GM04503 (cell line): Measurements from ENCODE around the gene ARHGDIB.

Source experiments
- DNase-seq: peaks from one replicate; pipeline ENCODE4 v3.0.0-alpha.2; 2012; ENCODE audit warnings: low read depth

The ARHGDIB gene

DNA sequence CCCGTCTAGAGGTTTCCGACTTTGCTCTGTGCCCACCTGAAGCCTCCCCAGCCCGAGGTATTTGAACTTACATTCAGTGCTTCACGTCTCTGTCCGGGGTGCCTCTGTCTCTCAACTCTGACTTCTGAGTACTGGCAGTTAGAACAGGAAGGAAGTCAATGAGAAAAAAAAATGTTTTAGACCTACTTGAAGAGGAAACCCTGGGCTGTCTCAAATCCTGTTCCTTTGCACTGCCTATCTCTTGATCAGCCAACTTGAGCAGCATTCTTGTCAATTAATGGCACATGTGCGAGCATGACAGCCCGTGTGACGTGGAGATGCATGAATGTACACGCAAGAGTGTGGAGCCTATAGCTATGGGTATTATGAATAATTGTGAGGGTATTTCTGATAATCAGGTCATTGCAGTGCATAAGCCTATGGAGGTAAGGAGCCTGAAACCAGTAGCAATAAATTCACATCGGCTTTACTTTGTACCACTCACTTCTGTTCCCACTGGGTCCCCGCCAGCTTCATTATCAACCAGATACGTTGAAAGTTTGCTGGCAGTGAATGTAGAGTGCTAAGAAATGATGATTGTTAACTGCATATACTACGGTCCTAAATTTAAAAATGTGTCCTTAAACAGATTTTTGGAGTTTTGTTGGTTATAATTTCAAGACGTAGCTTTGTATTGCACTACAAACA lies at the start of gene ARHGDIB:
Gene ARHGDIB (minus strand): TSS at position 136 of the 687 bp plus-strand sequence. CDS start 10,889 bp downstream, outside the sequence.
- DNase-seq: no peak

DNA sequence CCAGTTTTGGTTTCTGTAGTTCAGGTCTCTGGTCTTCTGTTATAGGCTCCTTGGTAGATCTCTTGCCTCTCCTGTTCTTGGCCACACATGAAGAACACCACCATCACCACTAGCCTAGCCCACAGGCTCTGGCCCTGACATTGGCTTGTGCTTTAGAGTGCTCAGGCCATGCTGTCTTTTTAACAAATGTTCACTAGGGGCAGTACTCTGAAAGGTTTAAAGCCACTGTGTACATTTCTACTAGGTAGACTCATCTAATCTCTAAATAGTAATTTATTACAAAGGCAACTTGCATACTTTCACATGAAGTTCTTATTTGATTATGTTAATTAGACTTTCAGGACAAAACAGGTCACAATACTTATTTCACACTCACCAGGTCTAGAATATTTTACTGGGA lies 49.8 kb upstream of the ARHGDIB start:
- DNase-seq: no peak

DNA sequence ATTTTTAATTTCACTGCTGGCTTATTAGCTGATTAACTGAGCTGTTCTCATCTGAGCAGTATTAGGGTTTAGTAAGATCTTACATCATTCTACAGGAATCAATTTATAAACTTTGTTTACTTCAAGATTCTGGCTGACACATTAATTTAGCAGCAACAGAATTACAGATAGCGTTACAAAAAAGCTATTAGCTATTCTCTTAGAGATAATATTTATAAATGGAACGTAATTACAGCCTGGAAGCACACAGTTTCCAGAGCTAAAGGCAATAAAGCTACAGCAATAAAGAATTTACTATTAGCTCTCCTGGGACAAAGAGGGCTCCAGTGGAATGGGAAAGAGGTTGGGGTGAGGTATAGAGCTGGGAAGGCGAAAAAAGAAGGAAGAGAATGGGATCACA lies 46.1 kb upstream of the ARHGDIB start:
- DNase-seq: no peak

DNA sequence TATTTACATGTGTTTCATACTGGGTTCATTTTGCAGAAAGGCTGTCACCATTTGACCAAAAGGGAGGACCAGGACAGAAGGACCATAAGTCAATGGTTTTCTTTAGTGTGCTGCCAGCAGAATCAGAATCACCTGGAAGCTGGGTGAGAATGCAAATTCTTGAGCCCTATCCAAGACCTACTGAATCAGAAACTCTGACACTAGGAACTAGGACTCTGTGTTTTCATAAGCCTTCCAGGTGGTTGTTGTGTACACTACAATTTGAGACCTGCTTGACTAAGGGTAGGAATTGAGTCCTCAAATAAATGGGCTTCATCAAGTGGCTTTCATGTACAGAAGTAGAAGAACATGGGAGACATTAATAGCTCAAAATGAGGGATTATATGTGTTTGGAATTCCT lies 43.7 kb upstream of the ARHGDIB start:
- DNase-seq: no peak

DNA sequence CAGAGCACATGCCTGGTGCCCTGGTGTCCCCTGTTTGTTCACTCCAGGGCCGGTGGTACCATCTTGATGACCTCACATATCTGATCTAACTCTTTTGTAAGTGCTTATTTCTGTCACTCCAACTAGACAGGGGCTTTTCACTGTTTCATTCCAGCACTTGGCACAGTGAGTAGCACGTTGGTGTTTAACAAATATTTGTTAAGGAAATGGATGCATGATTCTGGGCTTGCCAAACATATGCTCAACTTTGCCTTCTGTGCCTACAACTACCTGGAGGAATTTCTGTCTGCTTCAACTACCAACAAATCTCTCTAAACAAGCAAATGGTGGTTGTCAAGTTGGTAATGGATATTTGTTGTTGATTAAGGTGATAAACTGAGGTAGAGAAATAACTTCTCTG lies 43.0 kb upstream of the ARHGDIB start:
- no peak for DNase-seq

DNA sequence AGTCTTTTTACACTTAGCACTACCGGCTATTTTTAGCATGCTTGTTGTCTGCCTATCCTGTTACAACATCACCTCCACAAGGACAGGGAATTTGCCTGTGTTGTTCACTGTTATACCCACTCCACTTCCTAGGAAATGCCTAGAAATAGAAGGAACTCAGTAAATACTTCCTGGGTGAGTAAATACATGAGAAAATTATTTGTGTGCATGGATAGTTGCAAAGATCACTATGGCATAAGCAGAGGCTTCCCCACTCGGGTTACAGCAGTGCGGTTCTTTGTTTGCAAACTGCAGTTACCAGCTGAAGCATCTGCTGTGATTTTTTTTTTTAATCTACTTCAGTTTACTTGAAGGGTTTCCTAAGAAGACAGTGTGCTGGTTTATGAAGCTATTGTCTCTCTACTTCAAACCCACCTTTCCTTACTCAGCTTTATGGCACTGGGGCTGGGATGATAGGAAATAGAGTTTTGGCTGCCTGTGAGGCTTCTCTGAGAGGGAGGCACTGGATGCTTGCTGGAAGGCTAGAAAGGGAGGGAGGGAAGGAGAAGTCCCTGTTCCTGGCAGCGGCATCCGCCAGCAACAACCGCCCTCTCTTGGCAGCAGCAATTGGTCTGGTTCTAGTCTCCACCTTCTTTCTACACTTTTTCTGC lies 40.5 kb upstream of the ARHGDIB start:
- DNase-seq: no peak

DNA sequence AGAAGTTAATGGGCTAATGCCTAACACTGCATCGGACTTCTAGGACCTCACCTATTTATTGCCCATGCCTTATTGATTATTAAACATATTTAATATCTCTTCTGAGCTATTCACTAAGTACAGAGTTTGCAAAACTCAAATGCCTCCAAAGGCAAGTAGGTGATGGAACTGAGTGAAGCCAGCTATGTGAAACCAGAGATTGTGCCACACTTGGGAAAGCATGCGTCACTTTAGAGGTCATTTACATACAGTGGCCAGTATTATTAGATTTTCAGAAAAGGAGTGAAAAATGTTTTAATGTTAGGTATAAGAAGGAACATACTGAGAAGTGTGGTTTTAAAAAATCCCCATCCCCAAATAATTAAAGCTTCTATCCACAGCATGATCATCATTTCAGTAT lies 39.2 kb upstream of the ARHGDIB start:
- DNase-seq: no peak

DNA sequence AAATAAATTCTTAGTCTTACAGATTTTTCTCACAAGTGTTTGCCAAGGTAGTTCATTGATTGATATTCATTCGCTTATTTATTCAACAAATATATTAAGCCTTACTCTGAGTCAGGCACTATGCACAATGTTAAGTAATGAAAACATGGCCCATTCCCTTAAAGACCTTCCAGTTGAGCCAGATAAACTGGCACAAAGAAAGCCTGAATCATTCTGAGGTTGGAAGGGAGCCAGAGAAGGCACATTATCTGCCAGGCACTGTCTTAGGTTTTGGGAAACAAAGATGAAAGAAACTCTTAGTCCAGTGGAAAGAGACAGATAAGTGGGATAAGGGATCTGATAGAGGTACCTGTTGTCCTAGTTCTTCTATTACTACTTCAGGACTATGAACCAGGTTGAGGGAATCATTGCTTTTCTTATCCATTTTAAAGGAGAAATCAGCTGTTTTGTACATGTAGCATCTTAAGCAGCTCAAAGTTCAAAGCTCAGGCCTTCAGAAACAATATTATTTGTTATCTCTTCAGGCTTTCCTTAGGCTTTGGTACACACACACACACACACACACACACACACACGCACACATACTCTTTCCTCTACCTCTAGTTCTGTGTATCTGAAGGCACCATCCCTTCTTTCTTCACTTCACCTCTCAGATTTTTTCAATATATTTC lies 38.4 kb upstream of the ARHGDIB start:
- DNase-seq: no peak

DNA sequence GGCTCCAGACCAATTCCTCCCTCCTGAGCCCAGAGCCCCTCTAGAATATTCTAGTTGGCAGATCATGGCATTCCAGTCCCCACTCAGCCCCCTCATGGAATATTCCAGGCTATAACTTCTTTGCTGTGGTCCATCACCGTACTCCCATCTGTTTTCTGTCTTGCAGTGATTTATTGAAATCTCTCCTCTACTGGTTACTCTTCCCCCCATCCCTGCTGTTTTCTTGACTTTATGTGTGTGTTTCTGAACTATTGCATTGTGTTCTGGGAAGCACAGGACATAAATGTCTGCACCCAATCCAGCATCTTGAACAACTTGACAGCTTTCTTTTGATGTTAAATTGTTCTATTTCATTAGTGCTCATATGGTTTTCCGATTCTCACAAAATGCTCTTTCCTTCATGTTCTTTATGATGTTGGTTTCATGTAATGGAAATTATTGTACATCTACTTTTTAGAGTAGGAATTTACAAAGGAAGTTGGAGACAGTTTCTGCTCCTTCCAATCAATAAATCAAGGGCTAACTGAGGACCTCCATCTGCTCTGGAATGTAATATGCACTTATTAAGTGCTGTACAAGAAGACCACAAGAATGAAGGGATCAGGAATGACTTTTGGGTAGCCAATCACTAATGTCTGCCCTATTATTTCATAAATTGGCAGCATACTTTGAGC lies 37.8 kb upstream of the ARHGDIB start:
- no peak for DNase-seq

DNA sequence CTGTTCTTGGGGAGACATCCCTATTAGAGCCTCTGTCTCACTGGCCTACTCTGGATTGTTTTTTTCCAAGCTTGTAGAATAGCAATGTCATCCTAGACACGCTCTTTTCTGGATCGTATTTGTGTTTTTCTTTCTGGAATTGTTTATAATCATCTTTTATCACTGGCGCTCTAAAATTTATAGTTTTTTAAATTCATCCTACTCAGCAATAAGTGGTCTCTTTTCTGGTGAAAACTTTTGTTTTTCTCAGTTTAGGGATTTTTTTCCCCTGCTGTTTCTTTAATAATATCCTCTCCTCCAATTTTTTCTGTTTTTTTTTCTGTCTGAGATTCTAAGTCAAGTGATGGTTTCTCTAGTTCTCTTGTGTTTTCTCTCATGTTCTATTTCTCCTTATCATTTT lies 36.6 kb upstream of the ARHGDIB start:
- DNase-seq: no peak

DNA sequence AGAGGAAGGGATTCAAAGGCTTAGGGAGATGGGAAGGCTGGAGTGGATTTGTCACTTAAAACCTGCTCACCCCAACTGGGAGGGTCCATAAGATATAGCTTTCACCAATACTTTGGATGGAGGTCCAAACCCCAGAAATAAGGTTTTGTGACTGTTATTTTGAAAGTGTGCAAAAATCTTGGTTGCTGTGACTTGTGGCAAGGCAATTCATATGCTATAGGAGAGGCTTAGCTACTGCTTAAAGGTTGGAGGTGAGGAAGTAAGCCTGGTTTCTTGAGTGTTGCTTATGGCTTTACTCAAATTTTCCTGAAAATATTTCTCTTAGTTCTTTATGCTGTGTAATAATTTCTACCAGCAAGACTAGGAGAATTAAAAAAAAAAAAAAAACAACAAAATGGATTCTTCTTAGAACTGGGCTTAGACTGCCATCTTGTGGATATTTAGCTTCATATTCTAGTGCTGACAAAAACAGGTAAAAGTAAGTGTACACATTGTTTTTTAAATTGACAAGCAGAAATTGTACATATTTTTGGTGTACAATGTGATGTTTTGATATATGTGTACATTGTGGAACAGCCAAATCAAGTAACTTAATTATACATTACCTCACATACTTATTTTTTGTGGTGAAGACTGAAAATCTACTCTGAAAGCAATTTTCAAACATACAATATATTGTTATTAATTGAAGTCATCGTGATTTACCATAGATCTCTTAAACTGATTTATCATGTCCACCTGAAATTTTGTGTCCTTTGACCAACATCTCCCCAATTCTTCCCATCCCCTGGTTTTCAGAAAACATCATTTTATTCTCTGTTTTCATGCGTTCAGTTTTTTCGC lies 34.4 kb upstream of the ARHGDIB start:
- no peak for DNase-seq

DNA sequence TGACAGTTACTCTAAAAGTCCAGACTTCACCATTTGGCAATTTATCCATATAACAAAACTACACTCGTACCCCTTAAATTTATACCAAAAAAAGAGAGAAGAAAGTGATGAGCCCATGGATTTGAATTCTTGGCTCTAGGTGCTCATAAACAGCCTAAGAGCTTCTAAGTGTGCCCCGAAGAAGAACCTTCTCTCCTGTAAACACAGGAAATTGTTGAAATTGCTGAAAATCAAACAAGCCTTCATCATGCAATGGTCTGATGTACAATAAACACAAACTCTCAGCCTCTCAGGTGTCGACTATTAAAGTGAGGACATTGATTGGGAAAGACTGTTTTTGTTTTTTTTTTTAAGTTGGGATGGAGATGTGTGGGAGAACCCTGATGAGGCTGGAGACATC lies 33.2 kb upstream of the ARHGDIB start:
- no peak for DNase-seq

DNA sequence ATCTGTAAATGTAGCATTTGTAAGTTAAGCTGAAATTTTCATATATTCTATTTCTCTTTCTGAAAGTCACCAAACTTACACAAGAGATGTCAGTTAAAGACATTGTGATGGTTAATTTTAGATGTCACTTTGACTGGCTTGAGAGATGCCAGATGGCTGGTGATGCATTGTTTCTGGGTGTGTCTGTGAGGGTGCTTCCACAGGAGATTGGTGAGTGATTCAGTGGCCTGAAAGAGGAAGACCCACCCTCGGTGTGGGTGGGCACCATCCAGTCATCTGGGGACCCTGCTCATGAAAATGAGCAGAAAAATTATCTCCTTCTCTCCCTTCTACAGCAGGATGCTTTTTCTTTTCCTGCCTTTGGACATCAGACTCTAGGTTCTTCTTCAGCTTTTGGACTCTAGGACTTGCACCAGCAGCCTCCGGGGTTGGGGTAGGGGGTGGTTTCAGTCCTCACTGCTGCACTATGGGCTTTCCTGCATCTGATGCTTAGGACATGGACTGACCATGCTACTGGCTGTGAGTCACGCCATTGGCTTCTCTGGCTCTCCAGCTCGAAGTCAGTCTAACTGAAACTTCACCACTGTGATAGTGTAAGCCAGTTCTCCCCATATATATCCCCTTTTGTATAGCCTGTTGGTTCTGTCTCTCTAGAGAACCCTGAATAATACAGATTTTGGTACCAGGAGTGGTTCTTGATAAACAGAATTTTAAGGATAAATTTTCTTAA lies 32.3 kb upstream of the ARHGDIB start:
- DNase-seq: no peak

DNA sequence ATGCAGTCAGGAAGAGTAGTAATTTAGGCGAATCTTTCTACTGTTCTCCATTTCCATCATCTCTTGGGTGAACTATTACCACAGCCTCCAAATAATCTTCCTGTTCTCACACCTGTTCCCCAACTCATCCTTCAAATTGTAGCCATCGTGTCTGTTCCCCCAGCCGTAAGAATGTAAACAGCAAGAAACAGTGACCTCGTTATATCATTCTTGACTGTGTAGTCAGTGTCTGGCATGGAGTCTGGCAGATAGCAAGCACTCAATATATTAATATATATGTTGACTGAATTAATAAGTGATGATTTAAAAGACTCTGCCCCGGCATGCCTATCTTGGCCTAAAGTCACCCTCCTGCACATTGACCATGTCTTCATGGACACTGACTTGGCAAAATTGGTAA lies 31.7 kb upstream of the ARHGDIB start:
- no peak for DNase-seq

DNA sequence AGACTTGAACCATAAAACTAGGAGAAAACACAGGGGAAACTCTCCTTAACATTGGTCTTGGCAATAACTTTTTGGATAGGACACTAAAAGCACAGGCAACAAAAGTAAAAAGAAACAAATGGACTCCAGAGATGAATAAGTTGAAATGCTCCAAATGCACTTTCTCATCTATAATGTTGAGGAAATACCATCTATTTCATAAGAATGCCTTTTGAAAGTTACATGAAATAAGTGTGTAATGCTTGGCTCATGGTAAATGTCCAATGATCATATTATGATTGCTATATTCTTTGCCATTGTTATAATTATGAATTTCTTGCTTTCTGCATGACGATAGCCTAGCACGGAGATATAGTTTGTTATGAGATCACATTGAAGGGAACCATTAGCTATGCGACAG lies 31.3 kb upstream of the ARHGDIB start:
- no peak for DNase-seq

DNA sequence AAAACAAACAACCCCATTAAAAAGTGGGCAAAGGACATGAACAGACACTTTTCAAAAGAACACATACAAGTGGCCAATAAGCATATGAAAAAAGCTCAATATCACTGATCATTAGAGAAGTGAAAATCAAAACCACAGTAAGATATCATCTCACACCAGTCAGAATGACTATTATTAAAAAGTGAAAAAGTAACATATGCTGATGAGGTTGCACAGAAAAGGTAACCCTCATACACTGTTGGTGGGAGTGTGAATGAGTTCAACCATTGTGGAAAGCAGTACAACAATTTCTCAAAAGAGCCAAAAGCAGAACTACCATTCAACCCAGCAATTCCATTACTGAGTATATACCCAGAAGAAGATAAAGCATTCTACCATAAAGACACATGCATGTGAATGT lies 29.7 kb upstream of the ARHGDIB start:
- no peak for DNase-seq

DNA sequence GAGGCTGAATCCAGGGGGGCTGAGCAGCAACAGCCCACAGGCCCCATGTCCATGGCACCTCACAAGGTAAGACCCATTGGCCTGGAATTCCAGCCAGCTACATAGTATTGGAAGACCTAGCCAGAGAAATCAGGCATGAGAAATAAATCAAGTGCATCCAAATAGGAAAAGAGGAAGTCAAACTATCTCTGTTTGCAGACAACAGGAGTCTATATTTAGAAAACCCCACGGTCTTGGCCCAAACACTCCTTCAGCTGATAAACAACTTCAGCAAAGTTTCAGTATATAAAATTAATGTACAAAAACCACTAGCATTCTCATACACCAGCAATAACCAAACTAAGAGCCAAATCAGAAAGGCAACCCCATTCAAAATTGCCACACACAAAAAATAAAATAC lies 28.4 kb upstream of the ARHGDIB start:
- DNase-seq: no peak

DNA sequence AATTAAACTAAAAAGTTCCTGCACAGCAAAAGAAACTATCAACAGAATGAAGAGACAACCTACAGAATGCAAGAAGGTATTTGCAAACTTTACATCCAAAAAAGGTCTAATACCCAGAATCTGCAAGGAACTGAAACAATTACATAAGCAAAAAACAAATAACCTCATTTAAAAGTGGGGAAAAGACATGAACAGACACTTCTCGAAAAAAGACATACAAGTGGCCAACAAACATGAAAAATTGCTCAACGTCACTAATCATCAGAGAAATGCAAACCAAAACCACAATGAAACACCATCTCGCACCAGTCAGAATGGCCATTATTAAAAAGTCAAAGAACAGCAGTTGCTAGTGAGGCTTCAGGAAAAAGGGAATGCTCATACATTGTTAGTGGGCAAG lies 26.6 kb upstream of the ARHGDIB start:
- no peak for DNase-seq

DNA sequence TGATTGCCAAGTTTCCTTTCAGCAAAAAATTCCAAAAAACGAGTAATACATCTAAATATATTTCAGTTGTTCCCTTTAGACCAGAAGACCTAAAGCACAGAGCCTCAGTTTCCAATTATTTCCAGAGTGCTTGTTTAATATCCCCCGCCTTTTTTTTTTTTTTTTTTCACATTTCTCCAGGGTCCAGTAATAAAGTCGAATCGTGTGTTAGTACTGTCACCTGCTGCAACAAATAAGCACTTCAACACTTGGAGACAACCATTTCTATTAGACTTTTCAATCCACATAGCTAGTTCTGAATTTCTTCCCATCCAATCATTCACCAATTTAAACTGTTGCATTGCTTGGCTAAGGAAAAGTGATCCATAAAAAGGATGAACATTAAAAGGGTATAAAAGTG lies 25.0 kb upstream of the ARHGDIB start:
- no peak for DNase-seq

DNA sequence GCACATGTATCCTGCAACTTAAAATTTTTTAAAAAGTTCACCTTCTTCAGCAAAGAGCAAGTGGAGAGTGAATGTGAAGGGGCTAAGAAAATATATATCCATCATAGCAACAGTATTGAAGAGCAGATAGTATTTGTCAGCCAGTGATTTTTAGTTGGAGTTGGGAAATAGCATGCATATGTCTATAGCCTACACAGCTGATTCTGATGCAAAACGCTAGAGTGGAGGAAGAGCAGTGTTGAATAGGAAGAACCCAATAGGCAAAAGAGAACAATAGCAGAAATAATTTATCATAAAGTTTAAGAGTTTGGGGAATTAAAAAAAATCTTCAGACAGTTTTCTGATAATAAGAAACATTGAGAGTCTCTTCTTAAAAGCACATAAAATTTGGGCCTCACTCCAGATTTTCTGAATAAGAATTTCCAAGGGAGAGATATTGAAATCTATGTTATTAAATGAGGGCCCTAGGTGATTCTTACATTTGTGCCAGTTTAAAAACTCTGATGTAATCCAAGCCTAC lies 23.4 kb upstream of the ARHGDIB start:
- no peak for DNase-seq

DNA sequence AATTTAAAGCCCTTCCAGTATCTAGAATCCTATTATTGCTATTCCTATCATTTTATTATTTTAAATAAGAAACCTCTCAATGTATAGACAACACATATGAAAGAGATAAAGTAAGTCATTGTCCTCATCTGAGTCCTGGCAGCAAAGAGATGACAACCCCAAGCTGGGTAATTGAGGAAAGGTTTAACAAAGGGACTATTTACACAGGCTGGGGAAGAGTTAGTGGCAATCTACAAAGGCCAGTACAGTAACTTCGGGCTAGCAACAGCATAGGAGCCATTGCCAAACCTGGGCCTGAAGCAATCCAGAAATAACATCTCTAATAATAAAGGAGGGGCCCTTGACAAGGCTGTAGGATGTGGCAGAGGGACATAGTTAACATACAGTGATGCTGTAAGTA lies 22.6 kb upstream of the ARHGDIB start:
- DNase-seq: no peak
